GM23248 (cell line): ENCODE measurements around the gene SKP1.

Experiments used
- EZH2 ChIP-seq: fragments of 200-600 bp; sonication (generic); IDR thresholded peaks from 2 replicates; pipeline ENCODE4 v1.6.1; 2018; ENCODE audit warnings: antibody characterized with exemption, mild to moderate bottlenecking; ENCODE audit not compliant: insufficient read depth, poor library complexity, severe bottlenecking
- EZH2phosphoT487 ChIP-seq: fragments of 200-600 bp; sonication (generic); IDR thresholded peaks from 2 replicates; pipeline ENCODE4 v1.6.1; 2018; ENCODE audit warnings: antibody characterized with exemption, moderate library complexity, mild to moderate bottlenecking, low read depth; ENCODE audit not compliant: insufficient read depth

DNA sequence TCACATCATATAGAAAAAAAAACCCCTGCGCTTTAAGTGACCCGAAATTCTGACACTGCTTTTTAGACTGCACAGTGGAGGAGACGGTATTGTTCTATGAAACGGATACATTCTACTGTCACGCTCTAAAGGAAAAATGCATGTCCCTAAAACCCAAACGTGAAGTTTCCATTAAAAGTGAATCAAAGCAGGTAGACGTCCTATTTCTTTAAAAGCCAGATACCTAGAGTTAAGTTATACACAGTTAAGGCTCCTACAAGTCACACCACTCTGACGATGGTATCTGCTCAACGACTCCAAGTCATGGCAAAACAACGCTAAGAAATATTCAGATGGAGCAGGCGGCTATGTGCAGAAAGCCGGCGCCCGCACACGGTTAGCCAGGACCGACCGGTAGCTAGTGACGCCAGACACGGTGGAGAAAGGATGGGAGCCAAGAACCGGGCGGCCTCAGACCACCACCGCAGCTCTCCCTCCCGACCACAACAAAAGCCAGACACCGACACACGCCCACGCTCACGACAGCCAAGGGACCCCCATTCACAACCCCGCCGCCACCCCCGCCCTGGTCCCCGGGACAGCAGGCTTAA lies 734 bp downstream of the SKP1 start:
- TF ChIP-seq EZH2 (no peak), EZH2phosphoT487 (no peak)
